Raji (cell line): ENCODE results near the gene PTF1A.

Experiments used
- POLR2A ChIP-seq: IDR thresholded peaks from 2 replicates; pipeline ENCODE4 v1.6.1; 2011; ENCODE audit warnings: low read depth, low read length, control low read depth; ENCODE audit not compliant: insufficient read depth

The PTF1A gene

GRCh38 chr10:23173214-23174073, 18.7 kb upstream of the PTF1A start:
- no peak for TF ChIP-seq POLR2A

- TF ChIP-seq POLR2A, result no peak
Observed at GRCh38 chr10:23174074-23174976, 17.8 kb upstream of the PTF1A start.

GRCh38 chr10:23174977-23175512, 17.1 kb upstream of the PTF1A start:
- no peak for TF ChIP-seq POLR2A

GRCh38 chr10:23186178-23186577, 5.9 kb upstream of the PTF1A start:
- TF ChIP-seq POLR2A, result no peak

- no peak for TF ChIP-seq POLR2A
Observed at GRCh38 chr10:23186697-23187096, 5.4 kb upstream of the PTF1A start.

GRCh38 chr10:23187155-23187554, 5.0 kb upstream of the PTF1A start:
- TF ChIP-seq POLR2A, result no peak

- no peak for TF ChIP-seq POLR2A
Observed at GRCh38 chr10:23189024-23189423, 3.1 kb upstream of the PTF1A start.

GRCh38 chr10:23190872-23191763, 994 bp upstream of the PTF1A start:
- no peak for TF ChIP-seq POLR2A

GRCh38 chr10:23192712-23193434, 761 bp downstream of the PTF1A start:
- no peak for TF ChIP-seq POLR2A

GRCh38 chr10:23193435-23194074, 1.4 kb downstream of the PTF1A start:
- TF ChIP-seq POLR2A, result no peak

- no peak for TF ChIP-seq POLR2A
Observed at GRCh38 chr10:23194471-23194965, 2.4 kb downstream of the PTF1A start.

- TF ChIP-seq POLR2A, result no peak
Observed at GRCh38 chr10:23194966-23195845, 3.1 kb downstream of the PTF1A start.

- no peak for TF ChIP-seq POLR2A
Observed at GRCh38 chr10:23195846-23196600, 3.9 kb downstream of the PTF1A start.
